Transverse colon (tissue), 4 donors: ENCODE results near the gene COX8A. TPM values are rescaled to one million over a fixed set of nuclear protein-coding genes. Genes with fewer than 3 reads are reported as not detected.

ENCODE experiments used
- DNase-seq: peaks from one replicate; pipeline ENCODE4 v3.0.0-alpha.2; 2019
- H3K27ac ChIP-seq, 4 donors: fragments of 200-600 bp; sonication (generic); 2 replicates each; pipeline ENCODE4 v1.5.1; 2016 to 2018; ENCODE audit warnings: inconsistent platforms in 4 of 4
- H3K27me3 ChIP-seq: fragments of 200-600 bp; sonication (generic); 2 replicates; pipeline ENCODE4 v1.5.1; 2017; ENCODE audit warnings: inconsistent platforms
- H3K36me3 ChIP-seq, 4 donors: fragments of 200-600 bp; sonication (generic); 2 replicates each; pipeline ENCODE4 v1.5.1; 2017 to 2019; ENCODE audit warnings: inconsistent platforms in 4 of 4
- H3K4me1 ChIP-seq, 4 donors: fragments of 200-600 bp; sonication (generic); 2 replicates each; pipeline ENCODE4 v1.5.1; 2017 to 2020; ENCODE audit warnings: inconsistent platforms in 4 of 4
- H3K4me3 ChIP-seq, 4 donors: fragments of 200-600 bp; sonication (generic); 1 replicate in 1 of 4; 2 replicates in 3 of 4; pipeline versions ENCODE4 v1.5.1 to v1.6.1; 2017 to 2019; ENCODE audit warnings: inconsistent platforms in 4 of 4
- H3K9me3 ChIP-seq, 2 donors: fragments of 200-600 bp; sonication (generic); 2 replicates each; pipeline ENCODE4 v1.5.1; 2017 to 2019; ENCODE audit warnings: inconsistent platforms in 2 of 2
- EP300 ChIP-seq: sonication (generic); formaldehyde crosslinking; IDR thresholded peaks from one replicate; pipeline ENCODE4 v1.6.1; 2017; ENCODE audit warnings: antibody characterized with exemption, low read depth
- POLR2A ChIP-seq: fragments of 450-650 bp; IDR thresholded peaks from one replicate; pipeline ENCODE4 v1.6.1; 2016; ENCODE audit warnings: antibody characterized with exemption, mild to moderate bottlenecking, moderate library complexity
- POLR2AphosphoS5 ChIP-seq, 3 donors: sonication (generic); formaldehyde crosslinking; IDR thresholded peaks; one replicate each; pipeline ENCODE4 v1.6.1; 2016; ENCODE audit warnings: antibody characterized with exemption in 3 of 3
- WGBS, 2 donors: methylation state at CpG; one replicate each; pipeline ENCODE4 v1.1.5; 2018; ENCODE audit warnings: low coverage in 1 of 2; 5-methylcytosine and 5-hydroxymethylcytosine counted together
- in situ Hi-C, 4 donors: fragments of 200-750 bp; cut with MboI; loops; one replicate each; pipeline versions ENCODE4 v1.15.0 to v1.15.1; 2017; ENCODE audit warnings: low sequenced_read_pairs in 3 of 4, low pct_ligation_motif_present in 1 of 4, low pct_unique_long_range_greater_than_20kb in 1 of 4
- intact Hi-C: fragments of 100-400 bp; cut with DNase I; formaldehyde crosslinking; loops from one replicate; pipeline ENCODE4 v1.15.1; 2023; ENCODE audit warnings: low total_unique reads
- total RNA-seq, 4 donors: library from RNA; depleted of rRNA; stranded (reverse); fragments of >200 nt; gene quantifications; one replicate each; pipeline ENCODE4 v1.1.0, GENCODE V29; 2016
- TF ChIP-seq, protein P1 (sequence below), 5 experiments: fragments of 200-600 bp in 3 of 5; fragments of 450-650 bp in 2 of 5; sonication (generic) in 3 of 5; IDR thresholded peaks; 1 replicate in 2 of 5; 2 replicates in 3 of 5; pipeline ENCODE4 v1.5.1; 2016 to 2017; ENCODE audit warnings: antibody characterized with exemption in 5 of 5, inconsistent platforms in 3 of 5, mild to moderate bottlenecking in 2 of 5, moderate library complexity in 1 of 5

The COX8A gene
- total RNA-seq, 4 donors from 2014 or later, result 471 to 1,475 (median 1,057) TPM

DNA sequence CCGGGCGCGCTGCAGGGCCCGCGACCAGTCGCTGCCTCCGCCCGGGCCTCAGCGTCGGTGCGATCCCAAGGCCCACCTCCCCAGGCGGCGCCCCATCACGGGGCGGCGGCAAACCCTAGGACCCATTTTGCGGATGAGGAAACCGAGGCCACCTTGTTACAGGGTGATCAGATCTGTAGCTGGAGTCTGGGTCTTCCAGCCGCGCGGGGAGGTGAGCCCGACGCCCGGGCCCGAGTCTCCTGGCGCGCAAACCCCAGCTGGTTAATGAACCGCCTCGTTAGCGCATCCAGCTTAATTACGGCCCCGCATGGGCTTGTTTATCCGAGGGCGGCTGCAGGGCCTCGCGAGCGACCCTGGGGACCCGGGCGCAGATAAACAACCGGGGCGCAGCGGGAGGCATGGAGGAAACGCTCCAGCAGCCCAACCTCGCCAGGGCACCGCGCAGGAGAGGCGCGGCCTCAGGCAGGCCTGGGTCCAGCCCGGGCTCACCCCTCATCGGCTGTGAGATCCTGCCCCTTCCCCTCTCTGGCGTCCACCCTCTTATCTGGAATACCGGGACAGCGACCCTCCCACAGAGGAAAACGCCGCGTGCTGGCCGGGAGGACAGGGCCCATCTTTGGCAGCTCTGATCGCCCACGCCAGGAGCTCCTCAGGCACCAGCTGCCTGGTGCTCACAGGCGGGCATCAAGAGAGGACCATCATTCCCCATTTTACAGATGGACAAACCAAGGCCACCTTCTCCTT is 26.5 kb downstream of the COX8A start:
- DNase-seq, result no peak
- H3K27me3 ChIP-seq, result no peaks in the 10 kb centered on the region
- WGBS, 2 donors, result 30% methylated on average over 46 of the region's 60 CpGs; no CpG with 5 or more reads in 1 of the 2 donors
- no peak overlapping the region for H3K27ac ChIP-seq
- H3K4me1 ChIP-seq, result peaks cover 18 to 27% (median 20%) of the 10 kb centered on the region in 4 donors
- peak overlapping the region in 3 of 4 donors; percentile 19 to 47 (median 29) for H3K4me3 ChIP-seq
- H3K9me3 ChIP-seq, result no peaks in the 10 kb centered on the region
- in situ Hi-C loops, result loop anchor here in 1 of 4 donors (10.0 kb wide), 1 partner anchor 144 kb away; no protein-coding TSS in a partner anchor
- TF ChIP-seq, protein P1, sequence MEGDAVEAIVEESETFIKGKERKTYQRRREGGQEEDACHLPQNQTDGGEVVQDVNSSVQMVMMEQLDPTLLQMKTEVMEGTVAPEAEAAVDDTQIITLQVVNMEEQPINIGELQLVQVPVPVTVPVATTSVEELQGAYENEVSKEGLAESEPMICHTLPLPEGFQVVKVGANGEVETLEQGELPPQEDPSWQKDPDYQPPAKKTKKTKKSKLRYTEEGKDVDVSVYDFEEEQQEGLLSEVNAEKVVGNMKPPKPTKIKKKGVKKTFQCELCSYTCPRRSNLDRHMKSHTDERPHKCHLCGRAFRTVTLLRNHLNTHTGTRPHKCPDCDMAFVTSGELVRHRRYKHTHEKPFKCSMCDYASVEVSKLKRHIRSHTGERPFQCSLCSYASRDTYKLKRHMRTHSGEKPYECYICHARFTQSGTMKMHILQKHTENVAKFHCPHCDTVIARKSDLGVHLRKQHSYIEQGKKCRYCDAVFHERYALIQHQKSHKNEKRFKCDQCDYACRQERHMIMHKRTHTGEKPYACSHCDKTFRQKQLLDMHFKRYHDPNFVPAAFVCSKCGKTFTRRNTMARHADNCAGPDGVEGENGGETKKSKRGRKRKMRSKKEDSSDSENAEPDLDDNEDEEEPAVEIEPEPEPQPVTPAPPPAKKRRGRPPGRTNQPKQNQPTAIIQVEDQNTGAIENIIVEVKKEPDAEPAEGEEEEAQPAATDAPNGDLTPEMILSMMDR (IDR thresholded peaks at IDR 0.05), result peak in 1 of 5 experiments; percentile 11
- TF ChIP-seq EP300, result no peak
- intact Hi-C loops, result loop anchor here (2.0 kb wide), 1 partner anchor 148 kb away; no protein-coding TSS in a partner anchor
- peaks cover 0 to 13% (median 6%) of the 10 kb centered on the region in 4 donors for H3K36me3 ChIP-seq

DNA sequence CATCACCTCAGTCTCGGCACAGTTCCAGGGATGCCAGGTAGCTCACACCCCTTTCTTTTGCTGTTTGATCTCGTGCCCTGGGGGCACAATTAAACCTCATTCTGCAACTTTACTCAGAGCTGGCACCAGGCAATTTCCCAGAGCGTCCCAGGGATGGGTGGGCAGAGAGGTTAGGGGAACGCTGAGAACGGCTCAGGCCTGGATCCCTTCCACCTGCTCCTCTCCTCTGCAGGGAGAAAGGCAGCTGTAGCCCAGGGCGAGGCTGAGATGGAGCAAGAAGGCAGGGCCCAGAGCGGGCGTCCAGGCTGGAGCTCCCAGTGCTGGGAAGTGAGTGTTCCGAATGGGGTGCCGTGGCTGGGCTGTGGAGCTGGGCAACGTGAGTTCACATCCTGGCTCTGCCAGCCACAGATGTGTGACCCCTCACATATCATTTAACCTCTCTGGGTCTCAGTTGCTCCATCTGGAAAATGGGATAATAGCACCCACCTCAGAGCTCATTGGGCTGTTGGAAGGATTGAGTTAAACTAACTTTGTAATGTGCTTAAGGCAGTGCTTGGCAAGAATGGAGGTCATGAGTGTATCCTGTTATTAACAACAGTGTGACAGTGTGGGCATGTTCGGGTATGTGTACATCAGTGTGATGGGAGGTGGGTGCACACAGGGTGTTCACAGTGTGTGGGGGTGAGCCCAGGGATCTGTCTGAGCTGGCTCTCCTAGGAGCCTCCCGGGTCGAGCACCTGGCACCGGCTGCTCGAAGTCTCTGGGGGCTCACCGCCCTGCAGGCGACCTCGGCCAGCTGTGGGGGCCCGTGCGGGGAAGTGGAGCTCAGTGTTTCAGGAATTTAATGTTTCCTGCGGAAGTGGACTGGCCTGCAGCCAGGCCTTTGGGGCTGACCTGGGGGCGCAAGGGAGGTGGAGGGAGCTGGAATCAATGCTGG is 27.3 kb downstream of the COX8A start:
- Histone ChIP-seq H3K4me1 (peaks cover 18 to 28% (median 22%) of the 10 kb centered on the region in 4 donors), H3K9me3 (no peaks in the 10 kb centered on the region), H3K27me3 (peaks cover 4% of the 10 kb centered on the region), H3K4me3 (no peak overlapping the region), H3K27ac (peak overlapping the region in 1 of 4 donors; percentile 8), H3K36me3 (peaks cover 0 to 12% (median 6%) of the 10 kb centered on the region in 4 donors)
- in situ Hi-C loops (loop anchor here in 1 of 4 donors (10.0 kb wide), 1 partner anchor 143 kb away; no protein-coding TSS in a partner anchor), intact Hi-C loops (loop anchor here (2.0 kb wide), 1 partner anchor 147 kb away; no protein-coding TSS in a partner anchor)
- DNase-seq, result no peak
- WGBS, 2 donors, result 73% methylated on average over 23 of the region's 23 CpGs; no CpG with 5 or more reads in 1 of the 2 donors
- TF ChIP-seq POLR2AphosphoS5 (IDR thresholded peaks at IDR 0.05) (no peak), POLR2A (no peak), EP300 (no peak)
- TF ChIP-seq, protein P1 (IDR thresholded peaks at IDR 0.05), result no peak

DNA sequence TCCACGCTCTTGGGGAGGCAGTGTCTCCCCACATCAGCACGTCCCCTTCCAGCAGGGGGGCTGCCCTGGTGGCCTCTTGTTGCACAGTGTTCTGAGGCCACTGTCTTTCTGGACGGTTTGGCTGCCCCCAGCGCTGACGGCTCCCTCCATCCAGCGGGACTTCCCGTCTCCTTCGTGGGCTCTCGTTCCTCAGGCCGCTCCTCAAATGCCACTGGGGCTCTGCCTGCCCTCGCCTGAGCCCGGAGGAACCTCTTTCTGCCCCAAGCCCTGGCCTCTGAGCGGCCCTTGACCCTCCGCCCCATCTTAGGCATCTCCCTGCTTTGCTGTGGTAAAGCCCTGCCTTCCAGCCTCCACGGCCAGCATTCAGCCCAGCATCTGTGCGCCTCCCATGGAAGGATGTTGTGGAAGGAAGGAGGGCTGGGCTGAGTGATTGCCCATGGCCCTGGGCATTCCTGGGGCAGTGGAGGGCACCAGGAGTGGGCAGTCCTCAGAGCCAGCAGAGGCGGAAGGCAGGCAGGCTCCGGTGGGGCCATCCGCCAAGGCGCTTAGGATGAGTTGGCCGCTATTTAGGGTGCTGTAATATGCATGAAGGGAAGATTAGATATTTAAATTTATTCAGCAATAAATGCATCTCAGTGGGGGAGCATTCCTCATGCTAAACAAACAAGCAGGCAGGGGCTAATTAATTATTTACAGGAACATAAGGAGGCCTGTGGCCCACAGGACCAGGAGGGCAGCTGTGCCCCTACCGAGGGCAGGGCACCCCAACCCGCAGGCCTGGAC is 29.6 kb downstream of the COX8A start:
- WGBS, 2 donors, result 80 to 100% methylated on average over 2 to 22 of the region's 23 CpGs
- TF ChIP-seq POLR2A, result no peak
- peaks cover 9% of the 10 kb centered on the region for H3K27me3 ChIP-seq
- peaks cover 17 to 37% (median 31%) of the 10 kb centered on the region in 4 donors for H3K4me1 ChIP-seq
- no peak overlapping the region for H3K27ac ChIP-seq
- H3K4me3 ChIP-seq, result no peak overlapping the region
- in situ Hi-C loops (loop anchor here in 1 of 4 donors (10.0 kb wide), 1 partner anchor 141 kb away; no protein-coding TSS in a partner anchor), intact Hi-C loops (no loop called here)
- H3K9me3 ChIP-seq, result no peaks in the 10 kb centered on the region
- H3K36me3 ChIP-seq, result no peaks in the 10 kb centered on the region
- no peak for DNase-seq

DNA sequence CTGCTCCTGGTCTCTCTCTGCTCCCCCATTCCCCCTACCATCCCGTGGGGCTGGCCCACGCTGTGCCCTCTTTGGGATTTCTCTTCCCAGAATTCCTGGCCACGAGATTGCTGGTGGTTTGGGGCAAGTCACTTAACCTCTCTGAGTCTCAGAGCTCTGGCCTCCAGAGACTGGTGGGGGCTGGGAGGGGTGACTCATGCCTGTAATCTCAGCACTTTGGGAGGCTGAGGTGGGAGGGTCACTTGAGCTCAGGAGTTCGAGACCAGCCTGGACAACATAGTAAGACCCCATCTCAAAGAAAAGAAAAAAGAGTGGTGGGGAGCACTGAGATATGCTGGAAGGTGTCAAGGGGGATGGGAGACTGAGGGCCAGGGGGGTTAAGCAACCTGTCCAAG is 30.2 kb downstream of the COX8A start:
- no peak overlapping the region for H3K4me3 ChIP-seq
- in situ Hi-C loops (loop anchor here in 1 of 4 donors (10.0 kb wide), 1 partner anchor 140 kb away; no protein-coding TSS in a partner anchor), intact Hi-C loops (no loop called here)
- DNase-seq, result no peak
- H3K9me3 ChIP-seq, result no peaks in the 10 kb centered on the region
- peaks cover 9% of the 10 kb centered on the region for H3K27me3 ChIP-seq
- TF ChIP-seq POLR2AphosphoS5 (IDR thresholded peaks at IDR 0.05) (no peak), POLR2A (no peak), EP300 (no peak)
- TF ChIP-seq, protein P1 (IDR thresholded peaks at IDR 0.05), result no peak
- H3K36me3 ChIP-seq, result no peaks in the 10 kb centered on the region
- H3K4me1 ChIP-seq, result peaks cover 12 to 31% (median 26%) of the 10 kb centered on the region in 4 donors
- no peak overlapping the region for H3K27ac ChIP-seq
- WGBS, 2 donors, result 63 to 64% methylated on average over 2 to 4 of the region's 4 CpGs
